ENCODE measurements around the gene MDC1. TPM values are rescaled to one million over a fixed set of nuclear protein-coding genes. Genes with fewer than 3 reads are reported as not detected.

Gene MDC1
- total and polyA plus RNA-seq, 2 of the 13 experiments (the other 11 are each of a cell fraction or from before 2014, with no cell fraction given), result 8.4 to 14.0 TPM

- TF ChIP-seq ZNF614 (CRISPR knock-in tag; IDR thresholded peaks at IDR 0.05; ENCODE audit: borderline replicate concordance) (peak; percentile 22; the same call in 1 of the 2 replicates), ZFP37 (CRISPR knock-in tag; IDR thresholded peaks at IDR 0.05; ENCODE audit: borderline replicate concordance) (peak; percentile 63; the same call in 1 of the 2 replicates), SMC3 (IDR thresholded peaks at IDR 0.05; ENCODE audit: low read length) (peak; percentile 98), FOXP1 (IDR thresholded peaks at IDR 0.05) (no peak), FOXP1 (CRISPR knock-in tag; IDR thresholded peaks at IDR 0.05) (no peak), SKI (IDR thresholded peaks at IDR 0.05; ENCODE audit: partially characterized antibody) (peak; percentile 28), ZIK1 (CRISPR knock-in tag; IDR thresholded peaks at IDR 0.05; ENCODE audit: borderline replicate concordance, low read depth) (0 out of 2 replicates have a peak, but pooled peaks have one; percentile 33), MXI1 (IDR thresholded peaks at IDR 0.05; ENCODE audit: borderline replicate concordance, low read depth, low read length) (peak; percentile 83; the same call in 2 of the 3 replicates), ZNF326 (CRISPR knock-in tag; IDR thresholded peaks at IDR 0.05; ENCODE audit: borderline replicate concordance) (peak; percentile 40; the same call in 1 of the 2 replicates), PATZ1 (CRISPR knock-in tag; IDR thresholded peaks at IDR 0.05) (0 out of 2 replicates have a peak, but pooled peaks have one; percentile 32), POLR2G (IDR thresholded peaks at IDR 0.05; ENCODE audit: low read depth, low read length) (no peak; the same call in 1 of the 2 replicates), AKAP8 (CRISPR knock-in tag; IDR thresholded peaks at IDR 0.05) (peak; percentile 51; the same call in 1 of the 2 replicates), ZNF691 (CRISPR knock-in tag; IDR thresholded peaks at IDR 0.05; ENCODE audit: borderline replicate concordance, low read depth) (peak; percentile 57; the same call in 1 of the 2 replicates), ZNF33A (CRISPR knock-in tag; IDR thresholded peaks at IDR 0.05; ENCODE audit: borderline replicate concordance) (peak; percentile 48; the same call in 1 of the 2 replicates), DNMT3B (CRISPR knock-in tag; conservative IDR thresholded peaks at IDR 0.05) (0 out of 2 replicates have a peak, but pooled peaks have one; percentile 18), ZNF788 (CRISPR knock-in tag; IDR thresholded peaks at IDR 0.05; ENCODE audit: borderline replicate concordance) (peak; percentile 80; the same call in 1 of the 2 replicates), PRDM10 (CRISPR knock-in tag; IDR thresholded peaks at IDR 0.05; ENCODE audit: low read depth) (no peak), LCORL (IDR thresholded peaks at IDR 0.05) (no peak), LCORL (CRISPR knock-in tag; IDR thresholded peaks at IDR 0.05) (peak; percentile 16; the same call in 1 of the 2 replicates), SP1 (IDR thresholded peaks at IDR 0.05) (no peak), SP1 (CRISPR knock-in tag; IDR thresholded peaks at IDR 0.05) (peak; percentile 57; the same call in 1 of the 2 replicates), THYN1 (CRISPR knock-in tag; IDR thresholded peaks at IDR 0.05; ENCODE audit: borderline replicate concordance, low read depth) (0 out of 2 replicates have a peak, but pooled peaks have one; percentile 53)
These were observed 5.4 kb upstream of the MDC1 start (continued) for GRCh38 chr6:30722280-30723112.

All from HepG2 (cell line).